OCI-LY1 (cell line): ENCODE measurements around the gene NME2.

Experiments
- H2AFZ ChIP-seq: fragments of 200-600 bp; sonication (generic), shearing (Covaris generic); 2 replicates; pipeline ENCODE4 v1.6.0; 2014; ENCODE audit warnings: antibody characterized with exemption, mild to moderate bottlenecking, low read length
- H3F3A ChIP-seq: fragments of 200-600 bp; sonication (generic), shearing (Covaris generic); 2 replicates; pipeline ENCODE4 v1.6.0; 2014; ENCODE audit warnings: mild to moderate bottlenecking, antibody characterized with exemption, low read length, moderate library complexity; ENCODE audit not compliant: insufficient read depth
- H3K27ac ChIP-seq: fragments of 200-600 bp; sonication (generic); 2 replicates; pipeline ENCODE4 v1.5.1; 2014; ENCODE audit warnings: low read length, mixed run types, mild to moderate bottlenecking, low read depth; ENCODE audit not compliant: poor library complexity, severe bottlenecking
- H3K27me3 ChIP-seq: fragments of 200-600 bp; sonication (generic); 2 replicates; pipeline ENCODE4 v1.6.0; 2014; ENCODE audit warnings: antibody characterized with exemption, mild to moderate bottlenecking, low read length, moderate library complexity; ENCODE audit not compliant: insufficient read depth
- H3K36me3 ChIP-seq: fragments of 200-600 bp; sonication (generic); 2 replicates; pipeline ENCODE4 v1.6.1; 2014; ENCODE audit warnings: mild to moderate bottlenecking, antibody characterized with exemption, low read length, moderate library complexity, mixed read lengths; ENCODE audit not compliant: insufficient read depth
- H3K4me1 ChIP-seq: fragments of 200-600 bp; sonication (generic); 2 replicates; pipeline ENCODE4 v1.5.1; 2014; ENCODE audit warnings: mild to moderate bottlenecking, low read length, moderate library complexity; ENCODE audit not compliant: insufficient read depth, severe bottlenecking
- H3K4me2 ChIP-seq: fragments of 200-600 bp; sonication (generic), shearing (Covaris generic); 2 replicates; pipeline ENCODE4 v1.6.1; 2014; ENCODE audit warnings: low read length
- H3K4me3 ChIP-seq: fragments of 200-600 bp; sonication (generic); 2 replicates; pipeline ENCODE4 v1.5.1; 2014; ENCODE audit warnings: low read length, low read depth, mild to moderate bottlenecking, mixed read lengths; ENCODE audit not compliant: poor library complexity, severe bottlenecking
- H3K79me2 ChIP-seq: fragments of 200-600 bp; shearing (Covaris generic); 2 replicates; pipeline ENCODE4 v1.6.1; 2016; ENCODE audit warnings: mixed run types, low read length, mixed read lengths; ENCODE audit not compliant: insufficient read depth
- H3K9ac ChIP-seq: fragments of 200-600 bp; sonication (generic), shearing (Covaris generic); 2 replicates; pipeline ENCODE4 v1.6.1; 2014; ENCODE audit warnings: mild to moderate bottlenecking, low read length, mixed read lengths
- H3K9me2 ChIP-seq: fragments of 200-600 bp; sonication (generic), shearing (Covaris generic); 2 replicates; pipeline ENCODE4 v1.6.1; 2014; ENCODE audit warnings: low read depth, mild to moderate bottlenecking, low read length, mixed read lengths
- H3K9me3 ChIP-seq: fragments of 200-600 bp; shearing (Covaris generic); 2 replicates; pipeline ENCODE4 v1.6.1; 2014; ENCODE audit warnings: low read length, mixed read lengths
- H4K20me1 ChIP-seq: fragments of 200-600 bp; sonication (generic), shearing (Covaris generic); 2 replicates; pipeline ENCODE4 v1.6.0; 2016; ENCODE audit warnings: mild to moderate bottlenecking, low read length; ENCODE audit not compliant: insufficient read depth
- CTCF ChIP-seq: fragments of 200-600 bp; sonication (generic), shearing (Covaris generic); IDR thresholded peaks from 2 replicates; pipeline ENCODE4 v1.5.1; 2017; ENCODE audit warnings: mild to moderate bottlenecking, antibody characterized with exemption, low read length, moderate library complexity, mixed read lengths
- EZH2 ChIP-seq: fragments of 200-600 bp; sonication (generic), shearing (Covaris generic); IDR thresholded peaks from 2 replicates; pipeline ENCODE4 v1.8.0; 2017; ENCODE audit warnings: borderline replicate concordance, mixed run types, mild to moderate bottlenecking, antibody characterized with exemption, low read length, moderate library complexity, mixed read lengths

NME2 gene

DNA sequence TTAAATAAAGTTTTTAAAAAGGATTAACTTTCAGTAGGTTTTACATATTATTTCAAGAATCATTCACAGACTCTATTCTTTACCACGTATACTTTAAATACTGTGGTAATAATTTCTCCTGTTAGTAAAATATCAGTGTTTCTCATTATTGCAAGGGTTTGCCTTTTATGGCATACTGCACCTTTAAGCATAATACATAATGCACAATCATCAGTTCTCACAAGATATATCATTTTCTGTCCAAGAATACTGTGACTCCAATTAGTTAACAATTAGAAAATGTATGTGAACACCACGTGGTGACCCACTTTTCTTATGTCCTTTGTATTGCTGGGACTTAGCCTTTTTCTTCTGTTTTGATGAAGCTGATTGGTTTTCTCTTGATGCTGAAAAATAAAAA, 25.7 kb downstream of the NME2 start:
- Histone ChIP-seq H3K4me1 (no peaks in the 10 kb centered on the region), H3K9me3 (no peaks in the 10 kb centered on the region), H3K4me2 (no peak overlapping the region), H3K9ac (no peak overlapping the region), H2AFZ (no peak overlapping the region), H4K20me1 (no peaks in the 10 kb centered on the region), H3K9me2 (no peaks in the 10 kb centered on the region), H3K4me3 (no peak overlapping the region), H3K27ac (no peak overlapping the region), H3K79me2 (no peaks in the 10 kb centered on the region), H3K27me3 (no peaks in the 10 kb centered on the region), H3K36me3 (peaks cover 69% of the 10 kb centered on the region), H3F3A (no peaks in the 10 kb centered on the region)
- TF ChIP-seq CTCF (no peak), EZH2 (no peak)

GRCh38 chr17:51197754-51198153, 31.5 kb downstream of the NME2 start:
- Histone ChIP-seq H3K9me2 (no peaks in the 10 kb centered on the region), H3K27me3 (no peaks in the 10 kb centered on the region), H3K27ac (no peak overlapping the region), H3K9ac (no peak overlapping the region), H3F3A (no peaks in the 10 kb centered on the region), H3K9me3 (no peaks in the 10 kb centered on the region), H2AFZ (no peak overlapping the region), H4K20me1 (no peaks in the 10 kb centered on the region), H3K36me3 (peaks cover 79% of the 10 kb centered on the region), H3K79me2 (no peaks in the 10 kb centered on the region), H3K4me2 (no peak overlapping the region), H3K4me1 (no peaks in the 10 kb centered on the region), H3K4me3 (no peak overlapping the region)
- TF ChIP-seq CTCF (no peak), EZH2 (no peak)

DNA sequence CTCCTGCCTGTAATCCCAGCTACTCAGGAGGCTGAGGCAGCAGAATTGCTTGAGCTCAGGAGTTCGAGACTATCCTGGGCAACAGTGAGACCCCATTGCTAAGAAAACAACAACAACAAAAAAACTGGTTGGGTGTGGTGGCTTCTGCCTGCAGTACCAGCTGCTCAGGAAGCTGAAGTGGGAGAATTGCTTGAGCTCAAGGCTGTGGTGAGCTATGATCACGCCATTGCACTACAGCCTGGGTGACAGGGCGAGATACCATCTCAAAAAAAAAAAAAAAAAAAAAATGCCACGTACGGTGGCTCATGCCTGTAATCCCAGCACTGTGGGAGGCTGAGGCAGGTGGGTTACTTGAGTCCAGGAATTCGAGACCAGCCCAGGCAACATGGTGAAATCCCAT, 34.1 kb downstream of the NME2 start:
- H3K27me3 ChIP-seq = no peaks in the 10 kb centered on the region
- peaks cover 67% of the 10 kb centered on the region for H3K36me3 ChIP-seq
- no peaks in the 10 kb centered on the region for H3K4me1 ChIP-seq
- no peaks in the 10 kb centered on the region for H3F3A ChIP-seq
- no peak overlapping the region for H2AFZ ChIP-seq
- no peak overlapping the region for H3K27ac ChIP-seq
- H4K20me1 ChIP-seq = no peaks in the 10 kb centered on the region
- no peaks in the 10 kb centered on the region for H3K79me2 ChIP-seq
- TF ChIP-seq CTCF = no peak
- no peaks in the 10 kb centered on the region for H3K9me3 ChIP-seq
- no peak overlapping the region for H3K4me3 ChIP-seq
- no peaks in the 10 kb centered on the region for H3K9me2 ChIP-seq
- H3K9ac ChIP-seq = no peak overlapping the region
- H3K4me2 ChIP-seq = no peak overlapping the region
